Measurements from ENCODE around the gene DDX6. TPM values are rescaled to one million over a fixed set of nuclear protein-coding genes. Genes with fewer than 3 reads are reported as not detected.

The DDX6 gene
- total and polyA plus RNA-seq, 4 donors, result 11.3 to 98.4 (median 43.8) TPM

DNA sequence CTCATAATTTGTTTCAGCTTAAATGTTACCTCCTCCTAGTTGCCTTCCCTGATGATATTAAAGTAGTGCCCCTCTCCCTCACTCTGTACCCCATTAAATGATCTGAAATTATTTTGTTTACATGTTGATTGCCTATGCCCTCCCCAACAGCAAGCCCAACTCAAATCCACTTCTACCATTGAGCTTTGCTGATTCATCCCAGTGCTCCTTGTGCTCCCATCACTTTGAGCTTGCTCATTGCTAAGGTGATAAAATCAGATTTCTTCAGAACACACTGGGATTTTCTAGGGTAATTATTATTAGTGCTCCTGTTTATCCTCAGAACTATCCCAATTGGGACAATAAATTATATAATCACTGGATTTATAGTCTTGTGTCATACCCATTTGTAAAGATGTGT lies 8.4 kb upstream of the DDX6 start:
- Histone ChIP-seq H3K4me1 (ENCODE audit: control insufficient read depth in 4 of 4, insufficient read depth in 4 of 4, low read length in 3 of 4) (peaks cover 0 to 8% (median 5%) of the 10 kb centered on the region in 4 donors), H3K27ac (ENCODE audit: low read depth in 1 of 2, low read length in 2 of 2) (no peak overlapping the region), H3K27me3 (ENCODE audit: control insufficient read depth in 4 of 4, insufficient read depth in 4 of 4, low read length in 3 of 4) (no peaks in the 10 kb centered on the region), H3K36me3 (ENCODE audit: control insufficient read depth in 4 of 4, insufficient read depth in 3 of 4, low read depth in 1 of 4, low read length in 3 of 4) (no peaks in the 10 kb centered on the region), H3K9me3 (ENCODE audit: control insufficient read depth in 4 of 4, low read length in 3 of 4) (no peaks in the 10 kb centered on the region), H3K9ac (ENCODE audit: low read depth in 1 of 2, low read length in 2 of 2) (no peak overlapping the region), H3K4me3 (ENCODE audit: low read depth in 1 of 3, low read length in 3 of 3) (no peak overlapping the region)
- TF ChIP-seq REST (IDR thresholded peaks at IDR 0.05) (no peak), FOXA2 (IDR thresholded peaks at IDR 0.05) (no peak), GABPA (IDR thresholded peaks at IDR 0.05 in 1 of 2, conservative IDR thresholded peaks at IDR 0.05 in 1 of 2) (no peak), TAF1 (conservative IDR thresholded peaks at IDR 0.05) (no peak), EGR1 (IDR thresholded peaks at IDR 0.05; ENCODE audit: low read depth in 2 of 2) (no peak), NR2F2 (IDR thresholded peaks at IDR 0.05) (no peak), SP1 (IDR thresholded peaks at IDR 0.05) (no peak), JUND (IDR thresholded peaks at IDR 0.05) (no peak), HNF4G (IDR thresholded peaks at IDR 0.05) (no peak), RAD21 (IDR thresholded peaks at IDR 0.05) (no peak), ZBTB33 (IDR thresholded peaks at IDR 0.05) (no peak), HNF4A (conservative IDR thresholded peaks at IDR 0.05) (no peak), YY1 (IDR thresholded peaks at IDR 0.05) (no peak), RXRA (IDR thresholded peaks at IDR 0.05) (no peak)
- TF ChIP-seq, protein P1, sequence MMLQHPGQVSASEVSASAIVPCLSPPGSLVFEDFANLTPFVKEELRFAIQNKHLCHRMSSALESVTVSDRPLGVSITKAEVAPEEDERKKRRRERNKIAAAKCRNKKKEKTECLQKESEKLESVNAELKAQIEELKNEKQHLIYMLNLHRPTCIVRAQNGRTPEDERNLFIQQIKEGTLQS (IDR thresholded peaks at IDR 0.05), result no peak
- TF ChIP-seq, protein P2, sequence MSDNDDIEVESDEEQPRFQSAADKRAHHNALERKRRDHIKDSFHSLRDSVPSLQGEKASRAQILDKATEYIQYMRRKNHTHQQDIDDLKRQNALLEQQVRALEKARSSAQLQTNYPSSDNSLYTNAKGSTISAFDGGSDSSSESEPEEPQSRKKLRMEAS (IDR thresholded peaks at IDR 0.05), result no peak
- DNase-seq (ENCODE audit: low spot score), result no peak

- Histone ChIP-seq H3K27ac (ENCODE audit: low read depth in 1 of 2, low read length in 2 of 2) (no peak overlapping the region), H3K4me1 (ENCODE audit: control insufficient read depth in 4 of 4, insufficient read depth in 4 of 4, low read length in 3 of 4) (peaks cover 8 to 12% (median 11%) of the 10 kb centered on the region in 4 donors), H3K9me3 (ENCODE audit: control insufficient read depth in 4 of 4, low read length in 3 of 4) (no peaks in the 10 kb centered on the region), H3K36me3 (ENCODE audit: control insufficient read depth in 4 of 4, insufficient read depth in 3 of 4, low read depth in 1 of 4, low read length in 3 of 4) (no peaks in the 10 kb centered on the region), H3K4me3 (ENCODE audit: low read depth in 1 of 3, low read length in 3 of 3) (no peak overlapping the region), H3K9ac (ENCODE audit: low read depth in 1 of 2, low read length in 2 of 2) (no peak overlapping the region), H3K27me3 (ENCODE audit: control insufficient read depth in 4 of 4, insufficient read depth in 4 of 4, low read length in 3 of 4) (no peaks in the 10 kb centered on the region)
- WGBS, result 84% methylated on average over 11 of the region's 11 CpGs
- DNase-seq (ENCODE audit: low spot score), result no peak
- no peak for TF ChIP-seq JUND (IDR thresholded peaks at IDR 0.05)
- no peak for TF ChIP-seq ZBTB33 (IDR thresholded peaks at IDR 0.05)
- no peak for TF ChIP-seq EGR1 (IDR thresholded peaks at IDR 0.05; ENCODE audit: low read depth in 2 of 2)
- TF ChIP-seq FOXA2 (IDR thresholded peaks at IDR 0.05), result no peak
- TF ChIP-seq RXRA (IDR thresholded peaks at IDR 0.05), result no peak
- TF ChIP-seq, protein P2 (IDR thresholded peaks at IDR 0.05), result no peak
- TF ChIP-seq TAF1 (conservative IDR thresholded peaks at IDR 0.05), result no peak
- TF ChIP-seq FOXA1 (IDR thresholded peaks at IDR 0.05), result no peak
- TF ChIP-seq NR2F2 (IDR thresholded peaks at IDR 0.05), result no peak
- TF ChIP-seq, protein P1 (IDR thresholded peaks at IDR 0.05), result no peak
- TF ChIP-seq, protein P3, sequence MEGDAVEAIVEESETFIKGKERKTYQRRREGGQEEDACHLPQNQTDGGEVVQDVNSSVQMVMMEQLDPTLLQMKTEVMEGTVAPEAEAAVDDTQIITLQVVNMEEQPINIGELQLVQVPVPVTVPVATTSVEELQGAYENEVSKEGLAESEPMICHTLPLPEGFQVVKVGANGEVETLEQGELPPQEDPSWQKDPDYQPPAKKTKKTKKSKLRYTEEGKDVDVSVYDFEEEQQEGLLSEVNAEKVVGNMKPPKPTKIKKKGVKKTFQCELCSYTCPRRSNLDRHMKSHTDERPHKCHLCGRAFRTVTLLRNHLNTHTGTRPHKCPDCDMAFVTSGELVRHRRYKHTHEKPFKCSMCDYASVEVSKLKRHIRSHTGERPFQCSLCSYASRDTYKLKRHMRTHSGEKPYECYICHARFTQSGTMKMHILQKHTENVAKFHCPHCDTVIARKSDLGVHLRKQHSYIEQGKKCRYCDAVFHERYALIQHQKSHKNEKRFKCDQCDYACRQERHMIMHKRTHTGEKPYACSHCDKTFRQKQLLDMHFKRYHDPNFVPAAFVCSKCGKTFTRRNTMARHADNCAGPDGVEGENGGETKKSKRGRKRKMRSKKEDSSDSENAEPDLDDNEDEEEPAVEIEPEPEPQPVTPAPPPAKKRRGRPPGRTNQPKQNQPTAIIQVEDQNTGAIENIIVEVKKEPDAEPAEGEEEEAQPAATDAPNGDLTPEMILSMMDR (IDR thresholded peaks at IDR 0.05; ENCODE audit: low read depth, low read length, missing input control), result no peak
- no peak for TF ChIP-seq HNF4A (conservative IDR thresholded peaks at IDR 0.05)
These were observed 6.5 kb upstream of the DDX6 start for GRCh38 chr11:118797510-118797909.

Data from liver (tissue), 9 donors.